SH-SY5Y (cell line): ENCODE data around the gene GLDN.

Source experiments
- GATA2 ChIP-seq: IDR thresholded peaks from 2 replicates; pipeline ENCODE4 v1.6.1; 2011; ENCODE audit warnings: mild to moderate bottlenecking, low read depth, low read length
- GATA3 ChIP-seq: IDR thresholded peaks from 2 replicates; pipeline ENCODE4 v1.6.1; 2011; ENCODE audit warnings: low read depth, mild to moderate bottlenecking, low read length, moderate library complexity

Gene GLDN

GRCh38 chr15:51403946-51404695, 62.7 kb downstream of the GLDN start:
- TF ChIP-seq GATA3 (no peak), GATA2 (no peak)

- no peak for TF ChIP-seq GATA2
- no peak for TF ChIP-seq GATA3
Observed at GRCh38 chr15:51405693-51406523, 64.5 kb downstream of the GLDN start.

- TF ChIP-seq GATA3 (no peak), GATA2 (no peak)
Observed at GRCh38 chr15:51414256-51414860, 72.9 kb downstream of the GLDN start.

GRCh38 chr15:51416129-51416528, 74.7 kb downstream of the GLDN start:
- TF ChIP-seq GATA3 (no peak), GATA2 (no peak)

- TF ChIP-seq GATA2 = no peak
- no peak for TF ChIP-seq GATA3
Observed at GRCh38 chr15:51424780-51425179, 83.3 kb downstream of the GLDN start.

GRCh38 chr15:51425517-51426040, 84.1 kb downstream of the GLDN start:
- TF ChIP-seq GATA3 = no peak
- TF ChIP-seq GATA2 = no peak

GRCh38 chr15:51438526-51438925, 97.1 kb downstream of the GLDN start:
- TF ChIP-seq GATA3 = no peak
- TF ChIP-seq GATA2 = no peak

- TF ChIP-seq GATA2 = no peak
- TF ChIP-seq GATA3 = no peak
Observed at GRCh38 chr15:51443282-51443914, 101.9 kb downstream of the GLDN start.

- TF ChIP-seq GATA3 (no peak), GATA2 (no peak)
Observed at GRCh38 chr15:51444112-51444511, 102.7 kb downstream of the GLDN start.

GRCh38 chr15:51444807-51445206, 103.4 kb downstream of the GLDN start:
- TF ChIP-seq GATA2 = no peak
- no peak for TF ChIP-seq GATA3

GRCh38 chr15:51447855-51448621, 106.6 kb downstream of the GLDN start:
- TF ChIP-seq GATA3 (no peak), GATA2 (no peak)

GRCh38 chr15:51448622-51449399, 107.4 kb downstream of the GLDN start:
- TF ChIP-seq GATA2 (no peak), GATA3 (no peak)
